NOMO-1 (cell line): Measurements from ENCODE around the gene ZNFX1.
A peak's percentile ranks its signal among the peaks of the same experiment; 100 is the strongest.

Source experiments
- DNase-seq, 2 experiments: peaks; one replicate each; lab custom pipeline; 2025; ENCODE audit not compliant: unreplicated experiment in 2 of 2; lab: John Stamatoyannopoulos, UW

The ZNFX1 gene

DNA sequence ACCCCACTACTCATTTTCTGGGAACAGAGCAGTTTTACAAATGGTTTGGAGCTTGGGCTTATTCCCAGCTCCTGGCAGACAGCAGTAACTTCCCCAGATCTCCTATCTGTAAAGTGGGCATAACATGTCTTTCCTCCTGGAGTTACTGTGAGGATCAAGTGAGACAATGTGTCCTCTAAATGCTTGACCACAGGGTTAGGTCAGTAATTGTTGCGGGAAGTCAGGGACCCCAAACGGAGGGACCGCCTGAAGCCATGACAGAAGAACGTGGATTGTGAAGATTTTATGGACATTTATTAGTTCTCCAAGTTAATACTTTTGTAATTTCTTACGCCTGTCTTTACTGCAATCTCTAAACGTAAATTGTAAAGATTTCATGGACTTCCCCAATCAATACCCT, 15.3 kb upstream of the ZNFX1 start:
- DNase-seq, result no peak

- DNase-seq, result no peak
Observed at GRCh38 chr20:49292010-49292409, 14.2 kb upstream of the ZNFX1 start.

- no peak for DNase-seq
Observed at GRCh38 chr20:49291200-49291599, 13.3 kb upstream of the ZNFX1 start.

GRCh38 chr20:49290608-49291191, 12.8 kb upstream of the ZNFX1 start:
- no peak for DNase-seq

DNA sequence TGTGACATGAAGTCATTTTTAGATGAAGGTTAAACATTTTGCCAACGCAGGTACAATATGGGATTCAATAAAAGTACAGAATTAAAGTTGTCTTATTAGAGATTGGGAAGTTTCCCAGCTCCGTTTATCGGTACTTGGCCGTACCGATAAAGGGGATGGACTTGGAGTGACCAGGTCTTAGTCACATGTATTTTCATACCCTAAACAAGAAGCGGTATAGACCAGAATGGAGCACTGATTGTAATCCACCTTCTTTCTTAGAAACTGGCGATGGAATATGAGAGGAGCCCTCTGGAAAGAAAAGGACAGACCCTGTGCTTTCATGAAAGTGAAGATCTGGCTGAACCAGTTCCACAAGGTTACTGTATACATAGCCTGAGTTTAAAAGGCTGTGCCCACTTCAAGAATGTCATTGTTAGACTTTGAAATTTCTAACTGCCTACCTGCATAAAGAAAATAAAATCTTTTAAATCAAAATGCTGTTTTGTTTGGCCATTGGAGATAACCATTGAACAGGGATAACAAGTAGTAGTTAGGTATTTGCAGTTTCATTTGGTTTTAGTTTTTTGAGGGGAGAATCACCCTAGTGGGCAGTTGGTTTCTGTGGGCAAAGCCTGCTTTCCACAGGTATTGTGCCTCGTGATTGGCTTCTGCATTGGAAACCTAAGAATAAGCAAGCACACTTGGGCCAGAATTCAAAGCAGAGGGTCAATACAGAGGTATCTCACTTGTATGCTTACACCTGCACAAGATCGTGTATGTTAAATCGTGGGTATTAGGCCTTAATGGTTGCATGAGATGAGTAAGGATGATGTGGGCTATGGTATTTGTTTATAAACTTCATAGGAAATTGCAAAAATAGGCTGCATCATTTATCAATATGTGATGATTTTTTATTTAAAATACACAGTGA, 11.2 kb upstream of the ZNFX1 start:
- no peak for DNase-seq

- no peak for DNase-seq
Observed at GRCh38 chr20:49288250-49288751, 10.4 kb upstream of the ZNFX1 start.

- DNase-seq, result no peak
Observed at GRCh38 chr20:49287555-49288249, 9.8 kb upstream of the ZNFX1 start.

- DNase-seq, result no peak
Observed at GRCh38 chr20:49286689-49287551, 9.1 kb upstream of the ZNFX1 start.

DNA sequence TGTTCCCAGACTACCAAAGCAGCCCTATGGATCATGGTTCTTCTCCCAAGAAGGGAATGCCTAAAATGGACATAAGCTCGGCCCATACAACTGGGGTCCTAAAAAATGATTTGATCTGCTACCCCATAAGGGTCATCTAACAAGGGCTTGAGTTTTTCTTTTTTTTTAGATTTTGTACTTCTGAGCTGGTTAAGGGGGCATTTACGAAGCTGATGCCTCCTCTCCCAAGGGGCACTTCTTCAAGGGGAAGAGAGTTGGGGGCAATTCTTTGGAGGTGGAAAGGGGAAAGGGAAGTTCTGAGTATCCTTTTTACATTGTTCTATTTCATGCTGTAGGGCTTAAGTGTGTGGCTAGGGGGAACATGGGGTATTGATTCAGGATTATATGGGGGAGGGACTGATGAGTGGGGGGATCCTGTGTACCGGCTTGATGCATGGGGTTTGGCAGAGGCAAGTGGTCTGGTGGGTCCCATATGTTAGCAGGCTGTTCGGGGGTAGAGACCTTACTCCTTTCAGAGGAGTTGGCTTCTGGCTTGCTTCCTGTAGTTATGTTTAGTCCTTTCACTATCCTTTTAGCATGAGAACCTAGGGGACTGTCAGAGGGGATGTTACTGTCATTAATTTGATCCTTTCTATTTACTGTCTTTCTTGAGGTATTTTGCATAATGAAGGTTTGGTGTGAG, 8.1 kb upstream of the ZNFX1 start:
- DNase-seq, result no peak

GRCh38 chr20:49285233-49285668, 7.4 kb upstream of the ZNFX1 start:
- DNase-seq, result no peak

DNA sequence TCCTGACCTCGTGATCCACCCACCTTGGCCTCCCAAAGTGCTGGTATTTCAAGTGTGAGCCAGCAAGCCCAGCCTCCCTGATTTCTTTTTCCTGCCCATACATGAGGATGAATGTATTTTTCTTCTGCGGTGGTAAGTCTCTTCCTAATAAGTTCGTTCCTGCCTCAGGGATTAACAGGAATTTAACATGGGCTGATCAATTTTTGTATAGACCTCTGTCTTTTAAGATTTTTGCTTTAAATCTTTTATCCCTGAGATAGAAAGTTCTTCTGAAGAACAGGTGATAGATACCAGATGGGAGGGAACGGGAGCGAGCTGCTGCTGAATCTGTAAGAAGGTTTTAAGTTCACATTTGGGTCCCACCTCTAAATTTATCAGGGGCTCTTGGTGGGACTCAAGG, 7.0 kb upstream of the ZNFX1 start:
- no peak for DNase-seq

- DNase-seq, result no peak
Observed at GRCh38 chr20:49283703-49284625, 6.1 kb upstream of the ZNFX1 start.

- no peak for DNase-seq
Observed at GRCh38 chr20:49283176-49283702, 5.4 kb upstream of the ZNFX1 start.

GRCh38 chr20:49282584-49283171, 4.8 kb upstream of the ZNFX1 start:
- DNase-seq, result no peak

- no peak for DNase-seq
Observed at GRCh38 chr20:49281913-49282467, 4.1 kb upstream of the ZNFX1 start.

DNA sequence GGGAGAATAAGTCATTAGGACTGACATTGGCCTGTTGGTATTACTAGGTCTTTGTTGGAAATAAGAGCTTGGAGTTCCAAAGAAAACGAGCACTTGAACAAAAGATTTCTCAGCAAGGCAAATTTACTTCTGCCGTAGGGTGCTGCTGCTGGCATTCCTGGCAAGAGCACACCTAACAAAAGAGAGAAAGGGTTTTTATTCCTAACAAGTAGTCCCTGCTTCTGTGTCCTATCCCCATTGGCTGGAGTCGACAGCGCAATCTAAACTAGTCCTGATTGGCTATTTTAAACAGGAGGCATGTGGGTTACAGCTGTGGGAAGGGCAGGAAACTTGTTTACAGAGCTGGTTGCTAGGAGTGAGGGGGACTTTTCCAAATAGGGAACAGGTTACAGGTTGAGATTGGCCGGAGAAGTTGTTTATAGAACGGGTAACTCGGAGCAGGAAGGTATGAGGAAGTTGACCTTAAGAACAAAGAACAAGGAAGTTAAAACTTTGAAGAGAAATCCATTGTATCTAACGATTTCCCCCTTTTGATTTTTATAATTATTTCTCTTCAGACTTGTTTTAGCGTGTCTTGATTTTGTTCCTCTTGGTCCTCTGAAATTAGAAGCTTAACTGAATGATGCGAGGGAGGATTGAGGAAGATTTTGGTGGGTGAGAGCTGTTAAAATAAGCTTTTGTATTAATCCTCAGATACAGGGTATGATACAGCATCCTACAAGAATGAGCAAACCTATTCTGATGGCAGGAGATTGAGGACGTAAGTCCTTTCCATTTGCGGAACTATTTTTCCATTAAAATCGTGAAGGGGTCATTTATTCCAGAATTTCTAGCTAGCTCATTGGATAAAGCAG, 3.4 kb upstream of the ZNFX1 start:
- DNase-seq, result peak in 1 of 2 experiments; percentile 63

DNA sequence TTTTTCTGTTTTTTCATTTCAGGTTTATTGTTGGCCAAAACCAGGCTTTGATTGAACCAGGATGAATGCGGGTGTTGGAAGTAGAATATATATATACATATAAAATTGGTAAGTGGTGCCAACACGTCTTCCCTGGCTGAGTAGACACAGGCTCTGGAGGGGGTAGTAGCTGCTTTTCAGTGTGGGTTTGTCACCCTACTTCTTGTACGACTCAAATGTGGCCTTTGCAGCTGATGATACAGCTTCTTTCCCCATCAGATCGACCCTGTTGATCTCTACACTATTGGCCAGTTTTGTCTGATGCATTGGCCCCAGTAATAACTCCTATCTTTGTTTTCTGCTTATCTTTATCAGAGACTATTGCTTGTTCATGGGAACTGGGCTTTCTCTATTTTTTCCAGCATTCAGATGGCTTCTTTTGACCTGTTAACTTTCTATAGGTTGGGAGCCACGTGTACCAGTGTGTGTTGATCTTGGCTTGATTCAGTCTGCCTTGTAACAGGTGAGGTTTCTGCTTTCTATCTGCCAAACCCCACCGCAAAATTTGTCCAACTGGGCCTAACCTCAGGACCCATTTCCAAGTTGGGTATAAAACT, 2.7 kb upstream of the ZNFX1 start:
- no peak for DNase-seq
